ENCODE measurements around the gene GRIA1. TPM values are rescaled to one million over a fixed set of nuclear protein-coding genes. Genes with fewer than 3 reads are reported as not detected.

The GRIA1 gene
- total RNA-seq, 1 donor from 2014 or later = 21.9 TPM

GRCh38 chr5:153555420-153556114, 65.1 kb downstream of the GRIA1 start:
- no peaks in the 10 kb centered on the region for H3K9me3 Mint-ChIP-seq (ENCODE audit: unreplicated experiment)
- TF ChIP-seq CTCF (IDR thresholded peaks at IDR 0.05; ENCODE audit: unreplicated experiment) = no peak

GRCh38 chr5:153558957-153559356, 68.5 kb downstream of the GRIA1 start:
- H3K36me3 Mint-ChIP-seq (ENCODE audit: low read depth, unreplicated experiment) = no peaks in the 10 kb centered on the region
- peaks cover 2% of the 10 kb centered on the region for H3K27me3 Mint-ChIP-seq (ENCODE audit: unreplicated experiment)
- H3K4me3 Mint-ChIP-seq (ENCODE audit: unreplicated experiment) = no peak overlapping the region
- H3K9me3 Mint-ChIP-seq (ENCODE audit: unreplicated experiment) = no peaks in the 10 kb centered on the region
- no peak for DNase-seq (ENCODE audit: low spot score)
- no peak for TF ChIP-seq CTCF (IDR thresholded peaks at IDR 0.05; ENCODE audit: unreplicated experiment)
- H3K27ac Mint-ChIP-seq (ENCODE audit: unreplicated experiment) = no peak overlapping the region
- H3K4me1 Mint-ChIP-seq (ENCODE audit: unreplicated experiment) = no peaks in the 10 kb centered on the region

More at GRCh38 chr5:153555420-153556114, 65.1 kb downstream of the GRIA1 start:
- DNase-seq (ENCODE audit: low spot score) = no peak
- Mint-ChIP-seq H3K27me3 (ENCODE audit: unreplicated experiment) (no peaks in the 10 kb centered on the region), H3K4me3 (ENCODE audit: unreplicated experiment) (no peak overlapping the region), H3K4me1 (ENCODE audit: unreplicated experiment) (peaks cover 5% of the 10 kb centered on the region), H3K36me3 (ENCODE audit: low read depth, unreplicated experiment) (no peaks in the 10 kb centered on the region), H3K27ac (ENCODE audit: unreplicated experiment) (no peak overlapping the region)

GRCh38 chr5:153559926-153560325, 69.5 kb downstream of the GRIA1 start:
- no peak for DNase-seq (ENCODE audit: low spot score)
- no peaks in the 10 kb centered on the region for H3K36me3 Mint-ChIP-seq (ENCODE audit: low read depth, unreplicated experiment)
- no peaks in the 10 kb centered on the region for H3K4me1 Mint-ChIP-seq (ENCODE audit: unreplicated experiment)
- peaks cover 2% of the 10 kb centered on the region for H3K27me3 Mint-ChIP-seq (ENCODE audit: unreplicated experiment)
- H3K4me3 Mint-ChIP-seq (ENCODE audit: unreplicated experiment) = no peak overlapping the region
- TF ChIP-seq CTCF (IDR thresholded peaks at IDR 0.05; ENCODE audit: unreplicated experiment) = no peak
- H3K27ac Mint-ChIP-seq (ENCODE audit: unreplicated experiment) = no peak overlapping the region
- no peaks in the 10 kb centered on the region for H3K9me3 Mint-ChIP-seq (ENCODE audit: unreplicated experiment)

- H3K36me3 Mint-ChIP-seq (ENCODE audit: low read depth, unreplicated experiment) = no peaks in the 10 kb centered on the region
- H3K9me3 Mint-ChIP-seq (ENCODE audit: unreplicated experiment) = no peaks in the 10 kb centered on the region
- DNase-seq (ENCODE audit: low spot score) = no peak
- no peak overlapping the region for H3K4me3 Mint-ChIP-seq (ENCODE audit: unreplicated experiment)
- TF ChIP-seq CTCF (IDR thresholded peaks at IDR 0.05; ENCODE audit: unreplicated experiment) = no peak
- no peak overlapping the region for H3K27ac Mint-ChIP-seq (ENCODE audit: unreplicated experiment)
- peaks cover 2% of the 10 kb centered on the region for H3K27me3 Mint-ChIP-seq (ENCODE audit: unreplicated experiment)
- no peaks in the 10 kb centered on the region for H3K4me1 Mint-ChIP-seq (ENCODE audit: unreplicated experiment)
Observed at GRCh38 chr5:153562189-153562588, 71.7 kb downstream of the GRIA1 start.

GRCh38 chr5:153565822-153566221, 75.4 kb downstream of the GRIA1 start:
- DNase-seq (ENCODE audit: low spot score) = no peak
- Mint-ChIP-seq H3K4me1 (ENCODE audit: unreplicated experiment) (no peaks in the 10 kb centered on the region), H3K36me3 (ENCODE audit: low read depth, unreplicated experiment) (no peaks in the 10 kb centered on the region), H3K4me3 (ENCODE audit: unreplicated experiment) (no peak overlapping the region), H3K9me3 (ENCODE audit: unreplicated experiment) (no peaks in the 10 kb centered on the region), H3K27me3 (ENCODE audit: unreplicated experiment) (peaks cover 2% of the 10 kb centered on the region), H3K27ac (ENCODE audit: unreplicated experiment) (no peak overlapping the region)
- TF ChIP-seq CTCF (IDR thresholded peaks at IDR 0.05; ENCODE audit: unreplicated experiment) = no peak

All from endothelial cell (in vitro differentiated cells).